Type B pancreatic cell (in vitro differentiated cells): Measurements from ENCODE around the gene KRT1. TPM values are rescaled to one million over a fixed set of nuclear protein-coding genes. Genes with fewer than 3 reads are reported as not detected.

Experiments
- DNase-seq: peaks from one replicate; pipeline ENCODE4 v3.0.0; 2021; ENCODE audit warnings: mixed read lengths; ENCODE audit not compliant: unreplicated experiment; ENCODE audit errors: extremely low spot score
- H3K27ac Mint-ChIP-seq: 2 replicates; pipeline ENCODE4 v1.8.0; 2021; ENCODE audit warnings: mild to moderate bottlenecking, mixed read lengths
- H3K27me3 Mint-ChIP-seq: 2 replicates; pipeline ENCODE4 v1.8.0; 2021; ENCODE audit warnings: mixed read lengths
- H3K36me3 Mint-ChIP-seq: 2 replicates; pipeline ENCODE4 v1.8.0; 2021; ENCODE audit warnings: mixed read lengths
- H3K4me1 Mint-ChIP-seq: one replicate; pipeline ENCODE4 v1.8.0; 2021; ENCODE audit warnings: mixed read lengths; ENCODE audit not compliant: unreplicated experiment
- H3K4me3 Mint-ChIP-seq: 2 replicates; pipeline ENCODE4 v1.8.0; 2021; ENCODE audit warnings: mild to moderate bottlenecking, mixed read lengths
- H3K9me3 Mint-ChIP-seq: 2 replicates; pipeline ENCODE4 v1.8.0; 2021; ENCODE audit warnings: mixed read lengths
- CTCF ChIP-seq: fragments of 200-600 bp; sonication (generic); conservative IDR thresholded peaks from 2 replicates; pipeline ENCODE4 v1.5.0; 2021; ENCODE audit warnings: antibody characterized with exemption, mild to moderate bottlenecking
- long read RNA-seq: library from polyadenylated mRNA; unstranded; transcript quantifications from one replicate; pipeline ENCODE4 v2.0.0, GENCODE V29; 2020
- total RNA-seq: library from RNA; stranded (reverse); gene quantifications from 2 replicates; pipeline ENCODE4 v1.2.1, GENCODE V29; 2021; ENCODE audit warnings: low replicate concordance

Gene KRT1
- 269 and 837 TPM in 2 replicates for total RNA-seq
- long read RNA-seq, transcript KRT1-201 (9 exons, 2,451 nt), result major isoform, 9 of 18 reads
- long read RNA-seq, partial matches to known transcripts, result 3 of 18 reads
- long read RNA-seq, other reads (novel, unspliced or antisense), result 6 of 18 reads

DNA sequence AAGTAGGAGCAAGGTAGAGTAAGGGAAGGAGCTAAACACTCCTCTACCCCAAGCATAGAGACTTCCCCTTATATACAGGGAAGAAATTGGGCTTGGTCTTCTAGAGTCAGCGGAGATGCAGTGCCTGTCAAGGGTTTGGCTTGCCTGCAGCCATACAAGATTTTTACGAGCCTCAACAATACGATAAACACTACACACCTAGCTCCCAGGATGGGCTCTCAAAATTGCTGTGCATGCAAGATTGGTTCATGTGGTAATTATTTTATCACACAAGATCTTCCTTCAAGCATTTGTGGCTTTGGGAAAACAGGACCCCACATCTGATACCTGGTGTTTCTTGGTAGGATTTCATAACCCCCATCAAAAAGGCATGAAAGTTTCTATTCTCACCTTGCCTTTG is at the start of gene KRT1:
KRT1 (minus strand) TSS at position 45 of the 400 bp plus-strand sequence. CDS start 59 bp downstream, outside the sequence.
- Mint-ChIP-seq H3K27ac (peak within 1 kb of the TSS; percentile 73), H3K27me3 (peaks cover 23% of the 10 kb centered on the region), H3K36me3 (peaks cover 3% of the 10 kb centered on the region), H3K9me3 (no peaks in the 10 kb centered on the region), H3K4me3 (peak within 1 kb of the TSS; percentile 90), H3K4me1 (no peaks in the 10 kb centered on the region)
- no peak for TF ChIP-seq CTCF
- DNase-seq, result no peak

DNA sequence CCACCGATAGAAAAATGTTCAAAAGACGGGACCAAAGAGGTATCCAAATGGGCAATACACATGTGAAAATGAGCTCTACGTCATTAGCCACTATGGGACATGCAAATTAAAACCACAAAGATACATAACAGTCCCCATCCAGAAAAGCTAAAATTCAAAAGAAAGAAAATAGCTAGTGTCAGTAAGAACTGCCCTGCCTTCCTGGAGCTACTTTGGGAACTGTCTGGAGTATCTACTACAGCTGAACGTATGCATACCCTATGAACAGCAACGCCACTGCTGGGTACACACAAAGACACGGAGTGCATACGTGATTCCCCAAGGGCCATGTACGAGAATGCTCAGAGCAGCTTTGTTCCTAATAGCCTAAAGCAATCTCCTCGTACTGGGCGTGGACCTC is 48.9 kb upstream of the KRT1 start:
- H3K9me3 Mint-ChIP-seq, result no peaks in the 10 kb centered on the region
- H3K27ac Mint-ChIP-seq, result no peak overlapping the region
- no peaks in the 10 kb centered on the region for H3K36me3 Mint-ChIP-seq
- H3K4me1 Mint-ChIP-seq, result no peaks in the 10 kb centered on the region
- DNase-seq, result no peak
- H3K4me3 Mint-ChIP-seq, result no peak overlapping the region
- TF ChIP-seq CTCF, result no peak
- peaks cover 64% of the 10 kb centered on the region for H3K27me3 Mint-ChIP-seq

GRCh38 chr12:52728374-52728773 is 48.2 kb upstream of the KRT1 start:
- Mint-ChIP-seq H3K9me3 (no peaks in the 10 kb centered on the region), H3K4me3 (no peak overlapping the region), H3K4me1 (no peaks in the 10 kb centered on the region), H3K27ac (no peak overlapping the region), H3K27me3 (peaks cover 63% of the 10 kb centered on the region), H3K36me3 (no peaks in the 10 kb centered on the region)
- TF ChIP-seq CTCF, result no peak
- DNase-seq, result no peak

- H3K9me3 Mint-ChIP-seq, result no peaks in the 10 kb centered on the region
- no peak for TF ChIP-seq CTCF
- no peak for DNase-seq
- H3K4me1 Mint-ChIP-seq, result no peaks in the 10 kb centered on the region
- no peaks in the 10 kb centered on the region for H3K36me3 Mint-ChIP-seq
- no peak overlapping the region for H3K27ac Mint-ChIP-seq
- no peak overlapping the region for H3K4me3 Mint-ChIP-seq
- H3K27me3 Mint-ChIP-seq, result peaks cover 70% of the 10 kb centered on the region
Measured at GRCh38 chr12:52727037-52727436, 46.8 kb upstream of the KRT1 start.

DNA sequence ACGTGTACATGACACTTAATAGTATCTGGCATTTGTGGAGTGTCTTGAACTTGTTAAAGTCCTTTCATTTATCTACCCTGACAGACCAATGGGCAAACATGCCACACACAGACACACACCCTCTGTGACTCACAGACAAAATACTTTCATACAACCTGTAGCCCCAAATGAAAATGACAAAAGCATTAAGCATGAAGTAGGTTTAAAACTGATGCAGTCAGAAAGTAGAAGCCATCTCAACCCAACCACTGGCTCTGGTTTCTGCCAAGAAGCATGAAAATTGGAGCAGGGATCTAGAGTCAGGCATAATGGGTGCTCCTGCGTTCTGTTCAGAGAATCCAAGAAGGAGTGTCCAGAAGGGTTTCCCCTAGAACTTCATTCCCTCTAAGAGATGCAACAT is 46.2 kb upstream of the KRT1 start:
- no peak overlapping the region for H3K4me3 Mint-ChIP-seq
- no peaks in the 10 kb centered on the region for H3K9me3 Mint-ChIP-seq
- TF ChIP-seq CTCF, result no peak
- H3K27me3 Mint-ChIP-seq, result peaks cover 67% of the 10 kb centered on the region
- no peak overlapping the region for H3K27ac Mint-ChIP-seq
- no peak for DNase-seq
- no peaks in the 10 kb centered on the region for H3K4me1 Mint-ChIP-seq
- no peaks in the 10 kb centered on the region for H3K36me3 Mint-ChIP-seq

GRCh38 chr12:52724384-52724783 is 44.2 kb upstream of the KRT1 start:
- DNase-seq, result no peak
- Mint-ChIP-seq H3K27ac (no peak overlapping the region), H3K9me3 (no peaks in the 10 kb centered on the region), H3K27me3 (peaks cover 47% of the 10 kb centered on the region), H3K4me1 (no peaks in the 10 kb centered on the region), H3K4me3 (no peak overlapping the region), H3K36me3 (no peaks in the 10 kb centered on the region)
- no peak for TF ChIP-seq CTCF
